A549 treated with Mapracorat at 1 μM for 4 hours (cell line): ENCODE results near the gene ANKS6. TPM values are rescaled to one million over a fixed set of nuclear protein-coding genes. Genes with fewer than 3 reads are reported as not detected.

Experiments used
- total RNA-seq: library from RNA; stranded (reverse); fragments of 200-300 nt; extraction: Qiagen RNA extraction; gene quantifications from 5 replicates; pipeline ENCODE4 v1.2.3, GENCODE V29; 2022

The ANKS6 gene
- 12.7 to 24.4 TPM (median 20.6 TPM) in 5 replicates for total RNA-seq

GRCh38 chr9:98796364-98797101 lies at the start of gene ANKS6:
Gene ANKS6 (minus strand): TSS chr9:98796555. CDS start chr9:98796491, 64 bp downstream.

DNA sequence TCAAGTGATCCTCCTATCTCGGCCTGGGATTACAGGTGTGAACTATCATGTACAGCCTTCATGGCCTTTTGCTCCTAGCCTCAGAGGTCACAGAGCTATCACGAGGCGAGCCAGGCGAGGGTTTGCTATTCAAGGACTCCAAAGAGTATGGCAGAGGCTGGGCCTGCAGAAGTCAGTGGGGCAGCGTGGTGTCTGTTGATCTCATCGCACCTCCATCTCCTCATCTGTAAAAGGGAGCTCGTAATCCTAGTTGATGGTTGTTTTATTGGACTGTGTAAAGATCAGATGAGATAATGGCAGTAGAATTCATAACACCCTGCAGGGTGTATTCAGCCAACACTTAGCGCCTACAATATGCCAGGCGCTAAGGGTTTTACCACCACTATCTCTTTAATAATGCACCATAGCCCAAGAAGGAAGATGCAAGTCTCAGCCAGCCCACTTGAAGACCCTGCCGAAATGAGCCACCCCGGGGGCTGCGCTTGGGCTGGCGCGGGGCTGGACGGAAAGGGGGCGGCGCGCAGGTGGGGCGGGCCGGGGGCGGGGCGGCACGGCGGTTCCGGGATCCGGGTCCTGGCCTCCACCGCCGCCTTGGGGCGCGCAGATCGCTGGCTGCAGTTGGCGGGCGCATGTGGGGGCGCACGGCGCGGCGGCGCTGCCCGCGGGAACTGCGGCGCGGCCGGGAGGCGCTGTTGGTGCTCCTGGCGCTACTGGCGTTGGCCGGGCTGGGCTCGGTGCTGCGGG lies 10.9 kb upstream of the ANKS6 start, which contains the start of gene GALNT12:
TSS of gene GALNT12 (plus strand) at position 601 of the 744 bp plus-strand sequence. CDS start at position 630, 29 bp downstream.

DNA sequence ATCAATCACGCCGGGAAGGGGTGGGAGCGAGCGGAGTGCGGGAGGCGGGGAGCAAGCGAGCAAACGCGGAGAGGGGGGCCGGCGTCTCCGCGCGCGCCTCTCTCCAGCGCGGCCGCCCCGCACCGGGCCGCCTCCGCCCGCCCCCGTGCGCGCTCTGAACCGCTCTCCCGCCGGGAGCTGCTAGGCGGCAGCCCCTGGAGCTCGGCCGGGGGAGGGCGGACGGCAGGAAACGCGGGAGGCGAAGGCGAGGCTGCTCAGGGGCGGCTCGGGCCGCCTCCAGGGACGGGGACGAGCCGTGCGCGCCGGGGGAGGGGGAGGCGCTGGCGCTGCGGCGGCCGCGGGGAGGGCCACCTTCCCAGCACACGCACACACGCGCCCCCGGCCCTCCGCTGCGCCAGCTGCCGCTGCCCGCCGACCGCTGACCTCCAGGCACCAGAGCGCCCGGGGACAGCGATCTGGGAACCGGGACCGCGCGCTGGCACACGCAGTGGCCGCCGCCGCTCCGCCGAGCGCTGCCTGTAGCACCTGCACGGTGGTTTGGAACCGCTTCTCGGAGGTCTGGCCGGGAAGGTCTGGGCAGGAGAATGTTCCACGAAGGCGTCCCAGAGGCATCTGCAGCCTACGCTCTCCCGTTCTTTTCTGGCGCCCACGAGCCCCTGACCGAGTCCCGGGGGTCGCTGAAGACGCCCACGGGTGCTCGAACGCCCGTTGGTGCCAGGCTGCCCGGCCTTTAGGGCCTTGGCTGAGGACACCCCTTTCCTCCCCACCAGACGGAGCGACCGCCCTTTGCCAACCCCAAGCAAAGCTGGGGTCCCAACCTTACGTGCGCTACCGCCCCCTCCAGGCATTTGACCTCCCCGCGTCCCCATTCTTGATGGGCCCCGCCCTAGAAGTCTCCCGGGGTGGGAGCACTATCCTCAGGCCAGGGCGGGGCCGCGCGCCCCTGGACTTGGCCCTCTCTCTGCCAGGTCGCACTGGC lies 87.1 kb downstream of the ANKS6 start, which contains the start of gene GABBR2:
TSS of gene GABBR2 (minus strand) at position 3 of the 979 bp plus-strand sequence. CDS start 198 bp downstream, outside the sequence.

Other genes with a start within 250 kb of the ANKS6 start
- gene GABBR2, start 87.6 kb downstream of the ANKS6 start, total RNA-seq, result 0.08 to 0.57 TPM (median 0.13 TPM) in 5 replicates
- 2.9 to 5.5 TPM (median 3.7 TPM) in 5 replicates for gene GALNT12, start 11.1 kb upstream of the ANKS6 start, total RNA-seq
- 0.30 to 0.57 TPM (median 0.53 TPM) in 5 replicates for gene COL15A1, start 147.4 kb upstream of the ANKS6 start, total RNA-seq